A172 (cell line): ENCODE results near the gene VPS37B. TPM values are rescaled to one million over a fixed set of nuclear protein-coding genes. Genes with fewer than 3 reads are reported as not detected.
"Not testable (repeated sequence)": the region's sequence is repeated elsewhere in the genome, so short reads cannot be mapped to it uniquely, and the experiment has no call there.

Experiments used
- DNase-seq: peaks from one replicate; pipeline ENCODE4 v3.0.0-alpha.2; 2015; ENCODE audit warnings: low spot score
- total RNA-seq: library from RNA; depleted of rRNA; stranded (reverse); fragments of >200 nt; shearing (Covaris generic); gene quantifications from 2 replicates; pipeline ENCODE4 v1.2.3, GENCODE V29; 2014

VPS37B gene
- total RNA-seq, 1 experiment from 2014 or later, result 19.2 TPM

GRCh38 chr12:122908915-122909314, 13.0 kb upstream of the VPS37B start:
- no peak for DNase-seq

DNA sequence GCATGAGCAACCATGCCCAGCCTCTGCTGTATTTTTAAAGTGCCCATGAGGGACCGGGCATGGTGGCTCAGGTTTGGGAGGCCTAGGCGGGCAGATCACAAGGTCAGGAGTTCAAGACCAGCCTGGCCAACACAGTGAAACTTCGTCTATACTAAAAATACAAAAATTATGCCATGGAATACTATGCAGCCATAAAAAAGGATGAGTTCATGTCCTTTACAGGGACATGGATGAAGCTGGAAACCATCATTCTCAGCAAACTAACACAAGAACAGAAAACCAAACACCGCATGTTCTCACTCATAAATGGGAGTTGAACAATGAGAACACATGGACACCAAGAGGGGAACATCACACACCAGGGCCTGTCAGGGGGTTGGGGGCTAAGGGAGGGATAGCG, 9.3 kb upstream of the VPS37B start:
- DNase-seq, result not testable (repeated sequence)

GRCh38 chr12:122903693-122904034, 7.7 kb upstream of the VPS37B start:
- DNase-seq, result no peak

DNA sequence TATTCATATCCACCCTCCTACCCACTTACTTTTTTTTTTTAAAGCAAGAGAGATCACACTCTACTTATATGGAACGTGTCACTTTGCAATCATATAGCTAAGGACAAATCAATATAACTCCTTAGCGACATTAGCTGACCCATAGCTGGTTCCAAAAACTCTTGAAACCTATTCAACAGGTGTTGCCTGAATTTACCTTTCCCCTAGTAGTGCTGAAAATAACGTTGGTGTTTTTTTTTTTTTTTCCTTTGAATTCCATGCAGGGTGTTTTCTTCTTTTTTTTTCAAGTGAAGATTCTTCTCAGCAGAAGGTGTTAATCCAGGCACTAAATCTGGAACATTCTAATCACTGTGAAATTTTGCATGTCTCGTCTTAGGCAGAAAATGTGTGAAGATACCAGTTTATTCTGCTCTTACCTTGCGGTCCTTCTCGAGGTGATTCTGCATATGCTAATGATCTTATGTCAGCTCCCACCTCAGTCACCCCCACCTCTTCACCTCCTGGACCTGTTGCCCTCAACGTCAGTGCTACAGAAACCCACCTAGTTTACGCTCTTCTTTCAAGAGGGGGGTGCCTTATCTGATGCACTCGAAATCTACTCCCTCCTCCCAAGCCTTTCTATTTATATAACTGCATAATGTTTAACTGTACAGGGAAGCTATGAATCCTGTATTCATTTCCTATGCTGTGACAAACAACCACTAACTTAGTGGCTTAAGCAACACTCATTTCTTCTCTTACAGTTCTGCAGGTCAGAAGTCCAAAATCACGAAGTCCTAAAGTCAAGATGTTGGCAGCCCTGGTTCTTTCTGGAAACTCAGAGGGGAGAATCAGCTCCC, 7.1 kb upstream of the VPS37B start:
- no peak for DNase-seq

- no peak for DNase-seq
These were observed 4.0 kb upstream of the VPS37B start for GRCh38 chr12:122899887-122900286.

GRCh38 chr12:122896662-122897061, 738 bp upstream of the VPS37B start:
- DNase-seq, result no peak

- no peak for DNase-seq
These were observed 612 bp downstream of the VPS37B start for GRCh38 chr12:122895320-122895703.

DNA sequence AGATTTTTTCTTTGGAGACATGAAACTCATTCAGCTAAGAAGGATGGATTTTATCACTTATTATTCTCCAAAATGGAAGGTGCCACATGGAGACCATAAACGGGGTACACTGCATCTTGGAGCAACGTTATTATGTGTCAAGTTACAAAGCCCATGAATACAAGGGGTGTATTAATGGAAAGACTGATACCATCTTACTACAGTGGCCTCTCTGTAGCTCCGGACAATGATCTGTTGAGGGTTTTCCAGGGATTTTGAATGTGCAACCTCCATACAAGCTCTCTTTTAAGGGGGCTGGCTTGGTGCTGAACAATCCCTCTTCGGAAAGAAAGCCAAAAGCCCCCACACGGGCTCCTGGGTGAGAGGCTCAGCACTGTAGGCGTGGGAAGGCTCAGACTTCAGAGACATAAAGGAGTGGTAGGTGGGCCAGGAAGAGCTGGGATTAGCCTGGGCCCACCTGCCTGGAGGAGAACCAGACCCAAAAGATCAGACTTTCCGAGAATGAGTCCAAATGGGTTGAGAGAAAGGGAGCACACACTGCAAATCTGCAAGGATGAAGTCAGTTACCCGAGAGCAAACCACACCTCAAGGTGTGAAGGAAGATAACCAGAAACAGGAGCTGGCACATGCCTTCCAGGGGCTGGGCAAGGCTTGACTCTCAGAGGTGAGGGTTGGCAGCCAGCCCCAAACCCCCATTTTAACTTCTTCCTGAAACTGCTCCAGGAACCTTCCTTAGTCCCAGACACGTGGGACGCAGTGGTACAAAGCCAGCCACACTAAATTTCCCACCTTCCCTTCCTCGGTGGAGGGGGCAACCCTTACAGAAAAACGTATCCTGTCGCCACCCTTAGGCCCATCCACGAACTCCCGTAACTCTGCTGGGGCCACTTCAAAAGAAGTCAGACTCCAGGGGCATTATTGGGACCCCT, 1.5 kb downstream of the VPS37B start:
- DNase-seq, result no peak

GRCh38 chr12:122893208-122894153, 2.4 kb downstream of the VPS37B start:
- no peak for DNase-seq

GRCh38 chr12:122892724-122893123, 3.2 kb downstream of the VPS37B start:
- DNase-seq, result not testable (repeated sequence)

DNA sequence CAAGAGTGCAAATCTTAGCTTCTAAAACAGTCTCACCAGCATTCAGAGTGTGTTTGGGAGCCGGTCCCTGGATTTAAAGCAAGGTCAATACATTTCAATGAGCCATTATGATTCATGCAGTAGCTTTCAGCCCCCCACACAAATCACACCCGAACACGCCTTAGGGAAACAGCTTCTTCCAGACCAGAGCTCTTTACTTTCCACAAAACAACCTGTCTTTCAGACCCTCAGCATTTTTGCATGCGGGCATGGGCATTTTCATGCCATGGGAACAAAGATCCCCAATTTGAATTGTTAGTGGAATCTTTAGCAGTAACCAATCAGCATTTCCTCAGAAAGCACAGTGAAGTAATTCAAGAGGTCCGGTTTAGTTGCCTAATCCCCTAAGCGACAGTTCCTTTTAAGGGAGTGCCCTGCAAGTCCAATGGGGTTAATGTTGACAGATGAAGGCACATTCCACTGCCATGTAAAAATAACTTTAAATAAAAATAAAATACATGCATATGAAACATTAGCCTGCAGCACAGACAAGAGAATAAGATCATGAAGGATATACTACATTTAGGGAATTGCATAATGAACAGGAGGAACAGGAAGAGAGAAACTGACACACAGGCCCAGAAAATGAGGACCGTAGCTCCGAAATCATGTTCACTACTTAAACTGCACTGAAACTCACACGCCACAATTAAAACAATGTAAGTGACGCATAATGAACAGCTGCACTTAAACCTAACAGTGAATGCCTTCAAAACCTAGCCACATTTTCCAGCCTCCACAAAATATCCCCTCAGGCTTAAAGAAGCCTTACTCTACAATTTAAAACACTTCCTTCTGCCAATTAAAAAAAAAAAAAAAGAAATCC, 4.0 kb downstream of the VPS37B start:
- DNase-seq, result no peak

- DNase-seq, result no peak
These were observed 6.0 kb downstream of the VPS37B start for GRCh38 chr12:122889761-122890520.

DNA sequence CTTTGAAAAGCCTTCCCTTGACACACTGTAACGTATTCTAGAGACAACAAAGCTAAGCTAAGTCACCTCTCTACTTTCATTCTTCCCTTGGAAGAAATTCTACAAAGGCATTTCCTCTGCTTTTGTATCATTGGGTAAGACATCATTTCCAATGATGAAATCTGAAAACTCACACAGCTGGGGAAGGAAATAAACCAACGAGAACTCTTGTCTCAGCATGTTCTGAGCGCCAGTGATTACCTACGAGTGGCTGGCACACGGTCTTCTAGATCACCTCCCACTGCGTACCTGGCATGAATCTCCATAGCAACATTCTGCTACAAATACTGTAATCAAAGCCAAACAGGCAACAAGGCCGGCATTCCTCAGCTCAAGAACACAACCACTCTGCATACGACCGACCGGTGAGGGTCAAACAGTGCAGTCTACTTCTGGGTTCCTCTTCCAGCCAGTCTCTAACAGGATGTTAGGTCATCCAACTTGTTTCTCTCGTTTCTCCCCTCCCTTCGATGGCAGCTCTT, 7.6 kb downstream of the VPS37B start:
- no peak for DNase-seq

DNA sequence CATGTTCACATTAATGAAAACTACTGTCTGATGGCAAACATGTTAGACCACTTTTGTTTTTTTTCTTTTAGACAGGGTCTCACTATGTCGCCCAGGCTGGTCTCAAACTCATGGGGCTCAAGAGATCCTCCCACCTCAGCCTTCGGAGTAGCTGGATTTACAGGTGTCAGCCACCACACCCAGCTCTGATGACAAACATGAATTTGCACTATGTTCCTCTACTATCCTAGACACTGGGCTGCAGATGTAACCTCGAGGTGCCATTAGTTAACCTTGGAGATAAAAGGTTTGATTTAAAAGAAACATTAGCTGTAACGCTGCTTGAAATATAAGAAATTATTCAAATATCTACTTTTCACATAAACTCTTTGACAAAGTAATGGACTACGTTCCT, 8.1 kb downstream of the VPS37B start:
- DNase-seq, result no peak

DNA sequence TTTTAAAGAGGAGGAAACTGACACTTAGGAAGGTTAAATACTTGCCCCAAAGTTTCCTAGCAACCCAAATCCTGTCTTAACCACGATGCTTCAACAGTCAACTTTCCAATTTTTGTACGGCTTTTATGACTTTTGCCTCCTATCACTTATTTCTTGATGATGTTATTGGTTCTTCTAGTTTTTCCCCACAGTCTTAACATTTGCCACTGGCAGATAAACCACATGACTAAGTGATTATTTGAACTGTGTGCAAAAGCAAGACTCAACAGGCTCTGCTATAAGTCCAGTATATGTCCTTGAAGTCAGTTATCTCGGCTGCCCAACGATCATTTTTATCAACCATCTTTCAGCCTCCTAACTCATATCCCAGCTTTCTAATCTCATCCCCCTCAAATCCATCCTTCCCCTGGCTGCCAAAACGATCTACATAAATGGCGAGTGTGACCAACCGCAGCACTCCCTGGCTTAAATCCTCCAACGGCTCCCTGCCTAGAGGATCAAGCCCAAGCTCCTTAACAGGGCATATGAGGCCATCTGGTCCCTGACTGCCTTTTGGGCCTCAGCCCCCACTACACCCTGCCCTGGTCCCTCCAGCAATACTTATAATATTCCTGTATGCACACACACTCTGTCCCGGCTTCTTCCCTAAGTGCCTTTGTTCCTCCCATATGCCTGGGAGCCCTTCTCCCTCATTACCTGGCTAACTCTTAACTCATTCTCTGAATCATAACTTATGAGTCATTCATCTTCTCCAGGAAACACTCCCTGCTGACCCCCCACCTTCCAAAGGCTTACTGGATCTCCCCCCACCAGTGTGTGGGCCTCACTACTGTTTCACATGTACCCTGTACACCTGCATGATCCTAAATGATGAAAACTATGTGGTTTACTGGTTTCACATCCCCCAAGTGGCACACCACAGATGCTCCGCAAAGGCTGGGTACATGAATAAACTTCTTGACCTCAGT, 8.8 kb downstream of the VPS37B start:
- peak; percentile 83 for DNase-seq

GRCh38 chr12:122886161-122886560, 9.8 kb downstream of the VPS37B start:
- DNase-seq, result no peak

DNA sequence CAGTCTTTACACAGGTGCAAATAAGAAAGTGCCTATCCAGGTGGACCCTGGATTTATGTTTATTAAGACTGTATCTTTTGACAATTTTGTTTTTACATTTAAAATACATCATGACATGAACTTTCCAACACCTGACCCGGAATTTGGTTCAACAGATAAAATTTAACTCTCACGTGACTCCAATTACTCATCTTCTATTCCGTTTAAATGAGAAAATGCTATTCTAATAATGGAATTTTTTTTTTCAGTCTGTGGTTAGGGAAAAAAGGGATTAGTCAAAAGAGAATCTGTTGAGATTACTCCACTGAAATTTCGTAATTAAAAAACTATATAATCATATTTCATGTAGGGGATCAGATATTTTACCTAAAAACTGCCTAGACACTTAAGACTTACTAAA, 11.1 kb downstream of the VPS37B start:
- DNase-seq, result no peak

DNA sequence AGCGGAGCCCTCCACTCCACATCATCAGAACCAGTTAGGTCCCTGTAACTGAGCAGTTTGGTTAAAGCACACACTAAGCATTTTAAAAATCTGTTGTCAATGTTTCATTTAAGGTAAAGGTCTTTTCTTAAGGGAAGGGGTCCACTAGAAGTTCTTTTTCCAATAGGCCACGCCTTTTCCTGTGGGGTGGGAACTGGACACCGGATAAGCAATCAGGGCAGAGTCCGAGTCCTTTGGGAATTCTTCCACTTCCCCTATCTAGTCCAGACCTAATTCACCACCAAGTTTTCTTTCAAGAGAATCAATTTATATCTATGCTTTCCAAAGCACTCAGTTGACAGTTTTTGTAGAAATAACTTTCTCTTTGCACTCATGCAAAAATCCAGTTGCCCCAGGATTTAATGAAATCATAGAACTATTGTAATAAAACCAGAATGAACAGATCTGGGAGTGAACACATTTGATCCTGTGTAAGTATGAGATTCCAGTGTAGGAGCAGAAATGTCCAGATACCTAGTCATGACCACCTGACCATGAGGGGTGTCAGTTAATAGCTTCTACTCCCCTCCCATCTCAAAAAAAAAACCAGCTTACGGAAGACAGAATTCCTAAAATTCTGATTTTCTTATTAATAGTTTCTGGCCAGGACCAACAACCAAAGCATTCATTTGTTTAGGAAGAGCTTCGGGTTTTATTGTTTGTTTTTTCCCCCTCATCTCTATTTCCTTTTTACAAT, 11.7 kb downstream of the VPS37B start:
- no peak for DNase-seq
